GM23248 (cell line): ENCODE data around the gene ASB4. TPM values are rescaled to one million over a fixed set of nuclear protein-coding genes. Genes with fewer than 3 reads are reported as not detected.
A peak's percentile ranks its signal among the peaks of the same experiment; 100 is the strongest.

Experiments used
- DNase-seq: peaks from one replicate; pipeline ENCODE4 v3.0.0-alpha.2; 2015
- H2AFZ ChIP-seq: fragments of 200-600 bp; sonication (generic); 2 replicates; pipeline ENCODE4 v1.6.1; 2016; ENCODE audit warnings: antibody characterized with exemption
- H3F3A ChIP-seq: fragments of 200-600 bp; sonication (generic); 2 replicates; pipeline ENCODE4 v1.6.1; 2016; ENCODE audit warnings: mild to moderate bottlenecking, antibody characterized with exemption, mixed run types; ENCODE audit not compliant: insufficient read depth
- H3K27ac ChIP-seq: fragments of 200-600 bp; sonication (generic); 2 replicates; pipeline ENCODE4 v1.5.1; 2016; ENCODE audit warnings: mild to moderate bottlenecking
- H3K27me3 ChIP-seq: fragments of 200-600 bp; sonication (generic); replicated peaks from 2 replicates; pipeline ENCODE4 v1.6.1; 2016; ENCODE audit warnings: mild to moderate bottlenecking; ENCODE audit not compliant: insufficient read depth
- H3K36me3 ChIP-seq: fragments of 200-600 bp; sonication (generic); 2 replicates; pipeline ENCODE4 v1.6.1; 2016; ENCODE audit warnings: low read depth, mild to moderate bottlenecking
- H3K4me1 ChIP-seq: fragments of 200-600 bp; sonication (generic); 2 replicates; pipeline ENCODE4 v1.6.1; 2016; ENCODE audit warnings: mild to moderate bottlenecking; ENCODE audit not compliant: insufficient read depth
- H3K4me2 ChIP-seq: fragments of 200-600 bp; sonication (generic); one replicate; pipeline ENCODE4 v1.6.1; 2016; ENCODE audit warnings: mild to moderate bottlenecking; ENCODE audit not compliant: unreplicated experiment
- H3K4me3 ChIP-seq: fragments of 200-600 bp; sonication (generic); 2 replicates; pipeline ENCODE4 v1.5.1; 2016; ENCODE audit warnings: mild to moderate bottlenecking
- H3K79me2 ChIP-seq: fragments of 200-600 bp; sonication (generic); 2 replicates; pipeline ENCODE4 v1.6.1; 2016; ENCODE audit warnings: mild to moderate bottlenecking; ENCODE audit not compliant: insufficient read depth
- H3K9ac ChIP-seq: fragments of 200-600 bp; sonication (generic); 2 replicates; pipeline ENCODE4 v1.6.1; 2016; ENCODE audit warnings: mild to moderate bottlenecking
- H3K9me2 ChIP-seq: fragments of 200-600 bp; sonication (generic); 2 replicates; pipeline ENCODE4 v1.6.1; 2016; ENCODE audit warnings: mixed run types, mild to moderate bottlenecking, moderate library complexity; ENCODE audit not compliant: insufficient read depth
- H3K9me3 ChIP-seq: fragments of 200-600 bp; sonication (generic); one replicate; pipeline ENCODE4 v1.6.1; 2017; ENCODE audit warnings: low read depth
- H4K20me1 ChIP-seq: fragments of 200-600 bp; sonication (generic); 2 replicates; pipeline ENCODE4 v1.6.0; 2016; ENCODE audit not compliant: insufficient read depth
- EZH2 ChIP-seq: fragments of 200-600 bp; sonication (generic); IDR thresholded peaks from 2 replicates; pipeline ENCODE4 v1.6.1; 2018; ENCODE audit warnings: antibody characterized with exemption, mild to moderate bottlenecking; ENCODE audit not compliant: insufficient read depth, poor library complexity, severe bottlenecking
- EZH2phosphoT487 ChIP-seq: fragments of 200-600 bp; sonication (generic); IDR thresholded peaks from 2 replicates; pipeline ENCODE4 v1.6.1; 2018; ENCODE audit warnings: antibody characterized with exemption, moderate library complexity, mild to moderate bottlenecking, low read depth; ENCODE audit not compliant: insufficient read depth
- WGBS, 2 experiments: methylation state at CpG; one replicate each; pipeline ENCODE4 v1.1.6; 2015 to 2017; ENCODE audit warnings: low lambda C conversion rate in 2 of 2, low coverage in 1 of 2; ENCODE audit errors: missing lambda C conversion rate in 2 of 2; 5-methylcytosine and 5-hydroxymethylcytosine counted together
- in situ Hi-C: fragments of 300-500 bp; cut with MboI; formaldehyde crosslinking; loops from 2 replicates; pipeline ENCODE4 v1.15.0; 2020
- polyA plus RNA-seq: library from polyadenylated mRNA; unstranded; fragments of >200 nt; fragmentation: Nextera tagmentation; extraction: Ambion mirVana; gene quantifications from 2 replicates; pipeline ENCODE4 v1.2.1, GENCODE V29; 2016
- total RNA-seq: library from RNA; depleted of rRNA; stranded (reverse); fragments of >200 nt; shearing (Covaris generic); gene quantifications from 2 replicates; pipeline ENCODE4 v1.2.3, GENCODE V29; 2014

ASB4 gene
- total and polyA plus RNA-seq, 2 experiments from 2014 or later = not detected

- no peak for DNase-seq
- WGBS, 2 experiments = 3 to 13% methylated on average over 1 of the region's 1 CpG
- Histone ChIP-seq H3K9ac (no peak overlapping the region), H3F3A (no peaks in the 10 kb centered on the region), H2AFZ (no peak overlapping the region), H3K4me2 (no peak overlapping the region), H4K20me1 (no peaks in the 10 kb centered on the region), H3K79me2 (no peaks in the 10 kb centered on the region), H3K4me1 (peaks cover 5% of the 10 kb centered on the region), H3K27ac (no peak overlapping the region), H3K27me3 (no peaks in the 10 kb centered on the region), H3K9me3 (no peaks in the 10 kb centered on the region), H3K9me2 (no peaks in the 10 kb centered on the region), H3K36me3 (no peaks in the 10 kb centered on the region), H3K4me3 (no peak overlapping the region)
- in situ Hi-C loops = loop anchor here (5.0 to 25.0 kb wide), 2 partner anchors 138 to 318 kb away; no protein-coding TSS in a partner anchor
- TF ChIP-seq EZH2 (no peak), EZH2phosphoT487 (no peak)
Measured at GRCh38 chr7:95544171-95544570, 58.4 kb downstream of the ASB4 start.

GRCh38 chr7:95545007-95545615 lies 59.4 kb downstream of the ASB4 start:
- no peaks in the 10 kb centered on the region for H4K20me1 ChIP-seq
- no peaks in the 10 kb centered on the region for H3K27me3 ChIP-seq
- peak overlapping the region; percentile 79 for H3K4me2 ChIP-seq
- H2AFZ ChIP-seq = peak overlapping the region; percentile 86
- H3K9me3 ChIP-seq = no peaks in the 10 kb centered on the region
- no peak overlapping the region for H3K27ac ChIP-seq
- no peaks in the 10 kb centered on the region for H3F3A ChIP-seq
- WGBS, 2 experiments = 0 to 1% methylated on average over 3 of the region's 3 CpGs
- H3K79me2 ChIP-seq = no peaks in the 10 kb centered on the region
- in situ Hi-C loops = loop anchor here (25.0 kb wide), 1 partner anchor 317 kb away; no protein-coding TSS in a partner anchor
- no peak for TF ChIP-seq EZH2
- TF ChIP-seq EZH2phosphoT487 = no peak
- DNase-seq = peak; percentile 81
- H3K4me1 ChIP-seq = peaks cover 12% of the 10 kb centered on the region
- peak overlapping the region; percentile 69 for H3K9ac ChIP-seq
- H3K9me2 ChIP-seq = no peaks in the 10 kb centered on the region
- H3K4me3 ChIP-seq = peak overlapping the region; percentile 71
- no peaks in the 10 kb centered on the region for H3K36me3 ChIP-seq

GRCh38 chr7:95545673-95546072 lies 59.9 kb downstream of the ASB4 start:
- peak overlapping the region; percentile 69 for H3K9ac ChIP-seq
- H3K4me3 ChIP-seq = peak overlapping the region; percentile 71
- peaks cover 12% of the 10 kb centered on the region for H3K4me1 ChIP-seq
- no peaks in the 10 kb centered on the region for H3K27me3 ChIP-seq
- no peak overlapping the region for H3K27ac ChIP-seq
- H2AFZ ChIP-seq = peak overlapping the region; percentile 86
- no peaks in the 10 kb centered on the region for H3K9me3 ChIP-seq
- H3K4me2 ChIP-seq = peak overlapping the region; percentile 79
- TF ChIP-seq EZH2 (no peak), EZH2phosphoT487 (no peak)
- WGBS, 2 experiments = 48 to 56% methylated on average over 1 of the region's 1 CpG
- DNase-seq = peak; percentile 12
- H3F3A ChIP-seq = no peaks in the 10 kb centered on the region
- no peaks in the 10 kb centered on the region for H3K79me2 ChIP-seq
- no peaks in the 10 kb centered on the region for H3K9me2 ChIP-seq
- H4K20me1 ChIP-seq = no peaks in the 10 kb centered on the region
- H3K36me3 ChIP-seq = no peaks in the 10 kb centered on the region
- in situ Hi-C loops = loop anchor here (25.0 kb wide), 1 partner anchor 317 kb away; no protein-coding TSS in a partner anchor

DNA sequence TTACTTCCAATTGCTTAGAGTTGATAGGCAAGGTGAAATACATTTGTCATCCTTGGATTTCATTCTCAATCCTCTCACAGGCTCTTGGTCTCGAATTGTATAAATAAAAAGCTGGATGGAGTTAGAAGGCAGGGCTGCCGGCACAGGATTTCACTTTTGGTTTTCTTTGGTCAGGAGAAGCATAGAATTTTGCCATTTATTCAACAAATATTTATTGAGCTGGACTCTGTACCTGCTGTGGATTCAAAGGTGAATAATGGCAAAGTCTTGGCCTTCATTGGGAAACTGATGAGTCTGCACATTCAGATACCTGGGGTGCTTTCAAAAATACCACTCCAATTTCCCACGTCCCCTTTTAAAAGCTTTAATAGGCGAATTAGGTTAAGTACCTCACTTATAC lies 60.9 kb downstream of the ASB4 start:
- in situ Hi-C loops = loop anchor here (25.0 kb wide), 1 partner anchor 316 kb away; no protein-coding TSS in a partner anchor
- WGBS, 2 experiments = 49 to 54% methylated on average over 4 of the region's 4 CpGs
- no peaks in the 10 kb centered on the region for H4K20me1 ChIP-seq
- H3K9me2 ChIP-seq = no peaks in the 10 kb centered on the region
- no peak overlapping the region for H3K27ac ChIP-seq
- H2AFZ ChIP-seq = peak overlapping the region; percentile 86
- no peaks in the 10 kb centered on the region for H3K9me3 ChIP-seq
- no peak overlapping the region for H3K9ac ChIP-seq
- no peaks in the 10 kb centered on the region for H3K79me2 ChIP-seq
- no peak for DNase-seq
- H3K27me3 ChIP-seq = no peaks in the 10 kb centered on the region
- H3K36me3 ChIP-seq = no peaks in the 10 kb centered on the region
- H3K4me1 ChIP-seq = peaks cover 12% of the 10 kb centered on the region
- H3F3A ChIP-seq = no peaks in the 10 kb centered on the region
- TF ChIP-seq EZH2phosphoT487 (no peak), EZH2 (no peak)
- no peak overlapping the region for H3K4me2 ChIP-seq
- H3K4me3 ChIP-seq = no peak overlapping the region
